Natural killer cell (primary cell): Measurements from ENCODE around the gene RRP1. TPM values are rescaled to one million over a fixed set of nuclear protein-coding genes. Genes with fewer than 3 reads are reported as not detected.

ENCODE experiments used
- ATAC-seq, 3 donors: fragments of 150-1000 bp in 2 of 3; fragments of 200-7000 bp in 1 of 3; cut with Tn5 transposase; 1 replicate in 1 of 3; 2 replicates in 2 of 3; pipeline ENCODE4 v1.10.0; 2021; ENCODE audit warnings: mild to moderate bottlenecking in 2 of 3, moderate library complexity in 2 of 3
- DNase-seq, 2 donors: peaks; one replicate each; pipeline versions ENCODE4 v3.0.0 to v3.0.0-alpha.2; 2013 to 2021; ENCODE audit warnings: mixed read lengths in 1 of 2
- H3K27ac ChIP-seq: one replicate; pipeline ENCODE4 v1.5.1; 2013; ENCODE audit warnings: mild to moderate bottlenecking, low read length
- H3K27me3 ChIP-seq: one replicate; pipeline ENCODE4 v1.6.1; 2013; ENCODE audit warnings: low read length; ENCODE audit not compliant: control insufficient read depth, insufficient read depth
- H3K36me3 ChIP-seq: one replicate; pipeline ENCODE4 v1.6.1; 2013; ENCODE audit warnings: low read length; ENCODE audit not compliant: control insufficient read depth, insufficient read depth
- H3K4me1 ChIP-seq: one replicate; pipeline ENCODE4 v1.6.1; 2013; ENCODE audit warnings: low read length; ENCODE audit not compliant: control insufficient read depth, insufficient read depth
- H3K4me3 ChIP-seq: one replicate; pipeline ENCODE4 v1.5.1; 2013; ENCODE audit warnings: low read length
- H3K9me3 ChIP-seq: one replicate; pipeline ENCODE4 v1.6.1; 2013; ENCODE audit warnings: low read length; ENCODE audit not compliant: control insufficient read depth, insufficient read depth
- H3K27ac Mint-ChIP-seq, 2 donors: one replicate each; pipeline ENCODE4 v1.8.0; 2022; ENCODE audit warnings: mild to moderate bottlenecking in 2 of 2, mixed read lengths in 2 of 2, moderate library complexity in 1 of 2
- H3K27me3 Mint-ChIP-seq, 2 donors: one replicate each; pipeline ENCODE4 v1.8.0; 2022; ENCODE audit warnings: low read depth in 2 of 2, mixed read lengths in 2 of 2
- H3K36me3 Mint-ChIP-seq: one replicate; pipeline ENCODE4 v1.8.0; 2022; ENCODE audit warnings: mixed read lengths
- H3K4me1 Mint-ChIP-seq, 2 donors: one replicate each; pipeline ENCODE4 v1.8.0; 2022; ENCODE audit warnings: mixed read lengths in 2 of 2
- H3K4me3 Mint-ChIP-seq: one replicate; pipeline ENCODE4 v1.8.0; 2022; ENCODE audit warnings: mild to moderate bottlenecking, moderate library complexity, mixed read lengths
- H3K9me3 Mint-ChIP-seq, 2 donors: one replicate each; pipeline ENCODE4 v1.8.0; 2022; ENCODE audit warnings: mixed read lengths in 2 of 2
- WGBS: methylation state at CpG from one replicate; pipeline ENCODE4 v1.1.7; 2013; ENCODE audit warnings: missing lambda C conversion rate; ENCODE audit not compliant: insufficient coverage; 5-methylcytosine and 5-hydroxymethylcytosine counted together
- intact Hi-C: fragments of 100-400 bp; cut with micrococcal nuclease; formaldehyde crosslinking; loops from one replicate; pipeline ENCODE4 v1.14.2; 2022
- total RNA-seq, 4 donors: library from RNA; stranded (reverse); fragments of 120-200 nt in 1 of 4; gene quantifications; one replicate each; pipeline versions ENCODE4 v1.2.3 to v1.2.4, GENCODE V29; 2013 to 2022
- TF ChIP-seq, protein P1 (sequence below): fragments of 200-600 bp; IDR thresholded peaks from one replicate; pipeline ENCODE4 v1.8.0; 2022; ENCODE audit warnings: antibody characterized with exemption

Gene RRP1
- total RNA-seq, 3 donors from 2014 or later (not counting 1 experiment from before 2014, with no cell fraction given), result 15.7 to 24.6 (median 23.7) TPM

GRCh38 chr21:43793243-43793642 is 3.9 kb downstream of the RRP1 start:
- DNase-seq (no peak), ATAC-seq (no peak)
- H3K27me3 Mint-ChIP-seq, result no peaks in the 10 kb centered on the region
- TF ChIP-seq, protein P1, sequence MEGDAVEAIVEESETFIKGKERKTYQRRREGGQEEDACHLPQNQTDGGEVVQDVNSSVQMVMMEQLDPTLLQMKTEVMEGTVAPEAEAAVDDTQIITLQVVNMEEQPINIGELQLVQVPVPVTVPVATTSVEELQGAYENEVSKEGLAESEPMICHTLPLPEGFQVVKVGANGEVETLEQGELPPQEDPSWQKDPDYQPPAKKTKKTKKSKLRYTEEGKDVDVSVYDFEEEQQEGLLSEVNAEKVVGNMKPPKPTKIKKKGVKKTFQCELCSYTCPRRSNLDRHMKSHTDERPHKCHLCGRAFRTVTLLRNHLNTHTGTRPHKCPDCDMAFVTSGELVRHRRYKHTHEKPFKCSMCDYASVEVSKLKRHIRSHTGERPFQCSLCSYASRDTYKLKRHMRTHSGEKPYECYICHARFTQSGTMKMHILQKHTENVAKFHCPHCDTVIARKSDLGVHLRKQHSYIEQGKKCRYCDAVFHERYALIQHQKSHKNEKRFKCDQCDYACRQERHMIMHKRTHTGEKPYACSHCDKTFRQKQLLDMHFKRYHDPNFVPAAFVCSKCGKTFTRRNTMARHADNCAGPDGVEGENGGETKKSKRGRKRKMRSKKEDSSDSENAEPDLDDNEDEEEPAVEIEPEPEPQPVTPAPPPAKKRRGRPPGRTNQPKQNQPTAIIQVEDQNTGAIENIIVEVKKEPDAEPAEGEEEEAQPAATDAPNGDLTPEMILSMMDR, result no peak
- H3K4me3 Mint-ChIP-seq, result no peak overlapping the region
- H3K27ac Mint-ChIP-seq, result no peak overlapping the region
- no peaks in the 10 kb centered on the region for H3K9me3 Mint-ChIP-seq
- no peaks in the 10 kb centered on the region for H3K27me3 ChIP-seq
- H3K27ac ChIP-seq, result no peak overlapping the region
- intact Hi-C loops, result no loop called here
- H3K4me1 Mint-ChIP-seq, result peaks cover 6 to 19% of the 10 kb centered on the region in 2 donors
- H3K4me3 ChIP-seq, result no peak overlapping the region
- WGBS, result 97% methylated on average over 16 of the region's 16 CpGs
- H3K9me3 ChIP-seq, result no peaks in the 10 kb centered on the region
- peaks cover 57% of the 10 kb centered on the region for H3K36me3 ChIP-seq
- peaks cover 19% of the 10 kb centered on the region for H3K4me1 ChIP-seq
- no peaks in the 10 kb centered on the region for H3K36me3 Mint-ChIP-seq

- H3K27ac Mint-ChIP-seq, result no peak overlapping the region
- no peak overlapping the region for H3K4me3 ChIP-seq
- intact Hi-C loops, result no loop called here
- DNase-seq, result no peak
- no peak overlapping the region for H3K27ac ChIP-seq
- peaks cover 6 to 19% of the 10 kb centered on the region in 2 donors for H3K4me1 Mint-ChIP-seq
- no peak for ATAC-seq
- WGBS, result 83% methylated on average over 12 of the region's 12 CpGs
- TF ChIP-seq, protein P1, result no peak
- no peaks in the 10 kb centered on the region for H3K9me3 ChIP-seq
- peaks cover 67% of the 10 kb centered on the region for H3K36me3 ChIP-seq
- no peaks in the 10 kb centered on the region for H3K9me3 Mint-ChIP-seq
- H3K27me3 ChIP-seq, result no peaks in the 10 kb centered on the region
- H3K36me3 Mint-ChIP-seq, result no peaks in the 10 kb centered on the region
- H3K27me3 Mint-ChIP-seq, result no peaks in the 10 kb centered on the region
- H3K4me1 ChIP-seq, result peaks cover 13% of the 10 kb centered on the region
- no peak overlapping the region for H3K4me3 Mint-ChIP-seq
These were observed 4.9 kb downstream of the RRP1 start for GRCh38 chr21:43794311-43794710.

DNA sequence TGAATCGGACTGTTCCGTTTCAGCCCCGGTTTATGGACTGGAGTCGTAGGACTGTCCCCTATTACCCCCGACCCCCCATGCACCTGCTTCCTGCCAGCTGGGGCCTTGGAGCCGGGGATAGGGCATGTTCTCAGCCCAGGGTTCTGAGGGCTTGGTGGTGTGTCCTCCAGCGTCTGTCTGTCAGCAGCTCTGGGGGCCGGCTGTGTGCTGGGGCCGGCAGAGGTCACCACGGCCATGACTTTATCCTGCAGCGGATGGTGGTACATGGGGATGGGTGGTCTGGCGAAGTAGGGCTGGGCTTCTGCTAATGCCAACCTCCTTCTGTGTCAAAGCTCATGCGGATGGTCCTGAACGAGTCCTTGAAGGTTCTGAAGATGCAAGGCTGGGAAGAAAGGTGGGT is 5.5 kb downstream of the RRP1 start:
- Mint-ChIP-seq H3K4me1 (peaks cover 5 to 19% of the 10 kb centered on the region in 2 donors), H3K27ac (no peak overlapping the region), H3K36me3 (no peaks in the 10 kb centered on the region), H3K4me3 (no peak overlapping the region), H3K27me3 (no peaks in the 10 kb centered on the region), H3K9me3 (no peaks in the 10 kb centered on the region)
- peaks cover 68% of the 10 kb centered on the region for H3K36me3 ChIP-seq
- no peaks in the 10 kb centered on the region for H3K9me3 ChIP-seq
- intact Hi-C loops, result no loop called here
- H3K4me3 ChIP-seq, result no peak overlapping the region
- no peak for ATAC-seq
- H3K4me1 ChIP-seq, result peaks cover 12% of the 10 kb centered on the region
- H3K27me3 ChIP-seq, result no peaks in the 10 kb centered on the region
- TF ChIP-seq, protein P1, result no peak
- 92% methylated on average over 14 of the region's 14 CpGs for WGBS
- no peak for DNase-seq
- H3K27ac ChIP-seq, result no peak overlapping the region

- Mint-ChIP-seq H3K9me3 (no peaks in the 10 kb centered on the region), H3K4me1 (peaks cover 0 to 2% of the 10 kb centered on the region in 2 donors), H3K4me3 (no peak overlapping the region), H3K36me3 (no peaks in the 10 kb centered on the region), H3K27ac (no peak overlapping the region), H3K27me3 (no peaks in the 10 kb centered on the region)
- no peak for ATAC-seq
- H3K27ac ChIP-seq, result no peak overlapping the region
- 92% methylated on average over 19 of the region's 19 CpGs for WGBS
- no peaks in the 10 kb centered on the region for H3K9me3 ChIP-seq
- no peaks in the 10 kb centered on the region for H3K4me1 ChIP-seq
- H3K36me3 ChIP-seq, result peaks cover 82% of the 10 kb centered on the region
- intact Hi-C loops, result no loop called here
- TF ChIP-seq, protein P1, result no peak
- no peak for DNase-seq
- H3K4me3 ChIP-seq, result no peak overlapping the region
- H3K27me3 ChIP-seq, result no peaks in the 10 kb centered on the region
These were observed 8.0 kb downstream of the RRP1 start for GRCh38 chr21:43797415-43797814.
